GM12891 (cell line): Measurements from ENCODE around the gene C10orf95.

Experiments
- DNase-seq: peaks from one replicate; pipeline ENCODE4 v3.0.0; 2011; ENCODE audit warnings: low spot score; ENCODE audit not compliant: insufficient read length
- FAIRE-seq: peaks from 2 replicates; lab custom pipeline; 2011; peaks lifted over from hg19 to GRCh38; lab: Jason Lieb, UNC
- PAX5 ChIP-seq: IDR thresholded peaks from 2 replicates; pipeline ENCODE4 v1.6.1; 2011; ENCODE audit warnings: low read length, moderate library complexity, mild to moderate bottlenecking; ENCODE audit not compliant: insufficient read depth, severe bottlenecking
- POLR2A ChIP-seq: IDR thresholded peaks from 2 replicates; pipeline ENCODE4 v1.6.1; 2011; ENCODE audit warnings: low read depth, low read length, control low read depth
- POLR2AphosphoS5 ChIP-seq: IDR thresholded peaks from 2 replicates; pipeline ENCODE4 v1.6.1; 2011; ENCODE audit warnings: low read depth, low read length, control low read depth
- POU2F2 ChIP-seq: IDR thresholded peaks from 2 replicates; pipeline ENCODE4 v1.6.1; 2011; ENCODE audit warnings: low read depth, mild to moderate bottlenecking, control low read depth, low read length, moderate library complexity
- SPI1 ChIP-seq: IDR thresholded peaks from 2 replicates; pipeline ENCODE4 v1.6.1; 2011; ENCODE audit warnings: low read depth, low read length, control low read depth
- TAF1 ChIP-seq: IDR thresholded peaks from 2 replicates; pipeline ENCODE4 v1.6.1; 2011; ENCODE audit warnings: low read depth, low read length, control low read depth

The C10orf95 gene

GRCh38 chr10:102484021-102484420 lies 32.7 kb upstream of the C10orf95 start:
- TF ChIP-seq PAX5 (no peak), POLR2A (no peak), POLR2AphosphoS5 (no peak), POU2F2 (no peak), TAF1 (no peak), SPI1 (no peak)
- no peak for FAIRE-seq
- no peak for DNase-seq

GRCh38 chr10:102480396-102480795 lies 29.1 kb upstream of the C10orf95 start:
- TF ChIP-seq POLR2A (no peak), POU2F2 (no peak), PAX5 (no peak), TAF1 (no peak), POLR2AphosphoS5 (no peak), SPI1 (no peak)
- no peak for FAIRE-seq
- no peak for DNase-seq

- no peak for FAIRE-seq
- no peak for DNase-seq
- TF ChIP-seq POU2F2 (no peak), SPI1 (no peak), TAF1 (no peak), POLR2A (no peak), POLR2AphosphoS5 (no peak), PAX5 (no peak)
Observed at GRCh38 chr10:102479651-102480050, 28.3 kb upstream of the C10orf95 start.

- DNase-seq (no peak), FAIRE-seq (no peak)
- no peak for TF ChIP-seq TAF1
- TF ChIP-seq POU2F2 = no peak
- no peak; the same call in 1 of the 2 replicates for TF ChIP-seq POLR2A
- TF ChIP-seq SPI1 = no peak
- no peak for TF ChIP-seq PAX5
- TF ChIP-seq POLR2AphosphoS5 = no peak
Observed at GRCh38 chr10:102476466-102477141, 25.3 kb upstream of the C10orf95 start.

- DNase-seq (no peak), FAIRE-seq (no peak)
- 0 out of 2 replicates have a peak, but pooled peaks have one; percentile 28 for TF ChIP-seq POLR2AphosphoS5
- TF ChIP-seq SPI1 = no peak
Observed at GRCh38 chr10:102475451-102476040, 24.2 kb upstream of the C10orf95 start.

GRCh38 chr10:102473445-102474331 lies 22.3 kb upstream of the C10orf95 start:
- FAIRE-seq = no peak
- no peak for TF ChIP-seq POLR2A
- no peak for TF ChIP-seq SPI1
- no peak for TF ChIP-seq TAF1
- no peak for TF ChIP-seq PAX5
- TF ChIP-seq POU2F2 = no peak
- no peak for TF ChIP-seq POLR2AphosphoS5
- DNase-seq = no peak

- FAIRE-seq = no peak
- no peak for DNase-seq
- no peak for TF ChIP-seq POU2F2
- TF ChIP-seq PAX5 = no peak
- TF ChIP-seq POLR2A = no peak
- TF ChIP-seq SPI1 = no peak
- no peak for TF ChIP-seq POLR2AphosphoS5
- no peak for TF ChIP-seq TAF1
Observed at GRCh38 chr10:102470579-102471546, 19.5 kb upstream of the C10orf95 start.

- no peak for TF ChIP-seq POLR2A
- TF ChIP-seq SPI1 = no peak
- TF ChIP-seq PAX5 = no peak
- no peak for TF ChIP-seq POLR2AphosphoS5
- TF ChIP-seq POU2F2 = no peak
- no peak for TF ChIP-seq TAF1
- DNase-seq = no peak
- no peak for FAIRE-seq
Observed at GRCh38 chr10:102468683-102469082, 17.3 kb upstream of the C10orf95 start.
